GM12892 (cell line): ENCODE measurements around the gene TTC23L.

Source experiments
- POLR2A ChIP-seq: IDR thresholded peaks from 2 replicates; pipeline ENCODE4 v1.6.1; 2011; ENCODE audit warnings: low read depth, low read length, control low read depth
- POLR2AphosphoS5 ChIP-seq: IDR thresholded peaks from 2 replicates; pipeline ENCODE4 v1.6.1; 2011; ENCODE audit warnings: low read depth, low read length, control low read depth
- TAF1 ChIP-seq: IDR thresholded peaks from 2 replicates; pipeline ENCODE4 v1.6.1; 2011; ENCODE audit warnings: low read depth, mild to moderate bottlenecking, control low read depth, low read length, borderline replicate concordance

GRCh38 chr5:34847552-34847951 lies 8.6 kb downstream of the TTC23L start:
- TF ChIP-seq POLR2A (no peak), POLR2AphosphoS5 (no peak), TAF1 (no peak)
